Natural killer cell (primary cell): Measurements from ENCODE around the gene RASGRF1. TPM values are rescaled to one million over a fixed set of nuclear protein-coding genes. Genes with fewer than 3 reads are reported as not detected.

Experiments
- ATAC-seq, 3 donors: fragments of 150-1000 bp in 2 of 3; fragments of 200-7000 bp in 1 of 3; cut with Tn5 transposase; 1 replicate in 1 of 3; 2 replicates in 2 of 3; pipeline ENCODE4 v1.10.0; 2021; ENCODE audit warnings: mild to moderate bottlenecking in 2 of 3, moderate library complexity in 2 of 3
- DNase-seq, 2 donors: peaks; one replicate each; pipeline versions ENCODE4 v3.0.0 to v3.0.0-alpha.2; 2013 to 2021; ENCODE audit warnings: mixed read lengths in 1 of 2
- H3K27ac ChIP-seq: one replicate; pipeline ENCODE4 v1.5.1; 2013; ENCODE audit warnings: mild to moderate bottlenecking, low read length
- H3K27me3 ChIP-seq: one replicate; pipeline ENCODE4 v1.6.1; 2013; ENCODE audit warnings: low read length; ENCODE audit not compliant: control insufficient read depth, insufficient read depth
- H3K36me3 ChIP-seq: one replicate; pipeline ENCODE4 v1.6.1; 2013; ENCODE audit warnings: low read length; ENCODE audit not compliant: control insufficient read depth, insufficient read depth
- H3K4me1 ChIP-seq: one replicate; pipeline ENCODE4 v1.6.1; 2013; ENCODE audit warnings: low read length; ENCODE audit not compliant: control insufficient read depth, insufficient read depth
- H3K4me3 ChIP-seq: one replicate; pipeline ENCODE4 v1.5.1; 2013; ENCODE audit warnings: low read length
- H3K9me3 ChIP-seq: one replicate; pipeline ENCODE4 v1.6.1; 2013; ENCODE audit warnings: low read length; ENCODE audit not compliant: control insufficient read depth, insufficient read depth
- H3K27ac Mint-ChIP-seq, 2 donors: one replicate each; pipeline ENCODE4 v1.8.0; 2022; ENCODE audit warnings: mild to moderate bottlenecking in 2 of 2, mixed read lengths in 2 of 2, moderate library complexity in 1 of 2
- H3K27me3 Mint-ChIP-seq, 2 donors: one replicate each; pipeline ENCODE4 v1.8.0; 2022; ENCODE audit warnings: low read depth in 2 of 2, mixed read lengths in 2 of 2
- H3K36me3 Mint-ChIP-seq: one replicate; pipeline ENCODE4 v1.8.0; 2022; ENCODE audit warnings: mixed read lengths
- H3K4me1 Mint-ChIP-seq, 2 donors: one replicate each; pipeline ENCODE4 v1.8.0; 2022; ENCODE audit warnings: mixed read lengths in 2 of 2
- H3K4me3 Mint-ChIP-seq: one replicate; pipeline ENCODE4 v1.8.0; 2022; ENCODE audit warnings: mild to moderate bottlenecking, moderate library complexity, mixed read lengths
- H3K9me3 Mint-ChIP-seq, 2 donors: one replicate each; pipeline ENCODE4 v1.8.0; 2022; ENCODE audit warnings: mixed read lengths in 2 of 2
- whole genome bisulfite sequencing: methylation state at CpG from one replicate; pipeline ENCODE4 v1.1.7; 2013; ENCODE audit warnings: missing lambda C conversion rate; ENCODE audit not compliant: insufficient coverage; 5-methylcytosine and 5-hydroxymethylcytosine counted together
- intact Hi-C: fragments of 100-400 bp; cut with micrococcal nuclease; formaldehyde crosslinking; loops from one replicate; pipeline ENCODE4 v1.14.2; 2022
- total RNA-seq, 4 donors: library from RNA; stranded (reverse); fragments of 120-200 nt in 1 of 4; gene quantifications; one replicate each; pipeline versions ENCODE4 v1.2.3 to v1.2.4, GENCODE V29; 2013 to 2022
- TF ChIP-seq, protein P1 (sequence below): fragments of 200-600 bp; IDR thresholded peaks from one replicate; pipeline ENCODE4 v1.8.0; 2022; ENCODE audit warnings: antibody characterized with exemption

Gene RASGRF1
- total RNA-seq, 3 donors from 2014 or later (not counting 1 experiment from before 2014, with no cell fraction given), result not detected

DNA sequence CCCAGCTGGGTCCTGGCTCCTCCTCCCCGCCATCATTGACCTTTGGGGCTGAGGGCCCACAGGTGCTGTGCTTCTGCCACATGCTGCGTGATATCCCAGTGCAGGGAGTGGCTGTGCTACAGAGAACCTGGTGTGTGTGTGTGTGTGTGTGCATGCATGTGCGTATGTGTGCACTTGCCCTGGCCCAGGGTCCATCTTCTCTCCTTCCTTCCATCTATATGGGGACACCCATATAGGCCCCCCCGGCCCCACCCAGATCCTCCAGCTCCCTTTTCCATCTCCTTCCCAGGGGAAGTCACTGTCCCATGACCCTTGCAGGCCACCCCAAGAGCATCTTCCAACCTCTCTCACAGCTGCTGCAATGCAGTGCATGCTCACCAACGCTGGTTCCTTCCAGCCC, 12.6 kb downstream of the RASGRF1 start:
- Mint-ChIP-seq H3K27ac (no peak overlapping the region), H3K27me3 (peaks cover 0 to 3% of the 10 kb centered on the region in 2 donors), H3K4me1 (no peaks in the 10 kb centered on the region), H3K4me3 (no peak overlapping the region), H3K36me3 (no peaks in the 10 kb centered on the region), H3K9me3 (no peaks in the 10 kb centered on the region)
- Histone ChIP-seq H3K4me3 (no peak overlapping the region), H3K27ac (no peak overlapping the region), H3K4me1 (no peaks in the 10 kb centered on the region), H3K9me3 (no peaks in the 10 kb centered on the region), H3K36me3 (no peaks in the 10 kb centered on the region), H3K27me3 (no peaks in the 10 kb centered on the region)
- ATAC-seq (no peak), DNase-seq (no peak)
- TF ChIP-seq, protein P1, sequence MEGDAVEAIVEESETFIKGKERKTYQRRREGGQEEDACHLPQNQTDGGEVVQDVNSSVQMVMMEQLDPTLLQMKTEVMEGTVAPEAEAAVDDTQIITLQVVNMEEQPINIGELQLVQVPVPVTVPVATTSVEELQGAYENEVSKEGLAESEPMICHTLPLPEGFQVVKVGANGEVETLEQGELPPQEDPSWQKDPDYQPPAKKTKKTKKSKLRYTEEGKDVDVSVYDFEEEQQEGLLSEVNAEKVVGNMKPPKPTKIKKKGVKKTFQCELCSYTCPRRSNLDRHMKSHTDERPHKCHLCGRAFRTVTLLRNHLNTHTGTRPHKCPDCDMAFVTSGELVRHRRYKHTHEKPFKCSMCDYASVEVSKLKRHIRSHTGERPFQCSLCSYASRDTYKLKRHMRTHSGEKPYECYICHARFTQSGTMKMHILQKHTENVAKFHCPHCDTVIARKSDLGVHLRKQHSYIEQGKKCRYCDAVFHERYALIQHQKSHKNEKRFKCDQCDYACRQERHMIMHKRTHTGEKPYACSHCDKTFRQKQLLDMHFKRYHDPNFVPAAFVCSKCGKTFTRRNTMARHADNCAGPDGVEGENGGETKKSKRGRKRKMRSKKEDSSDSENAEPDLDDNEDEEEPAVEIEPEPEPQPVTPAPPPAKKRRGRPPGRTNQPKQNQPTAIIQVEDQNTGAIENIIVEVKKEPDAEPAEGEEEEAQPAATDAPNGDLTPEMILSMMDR, result no peak
- WGBS, result 91% methylated on average over 5 of the region's 5 CpGs
- intact Hi-C loops, result no loop called here

DNA sequence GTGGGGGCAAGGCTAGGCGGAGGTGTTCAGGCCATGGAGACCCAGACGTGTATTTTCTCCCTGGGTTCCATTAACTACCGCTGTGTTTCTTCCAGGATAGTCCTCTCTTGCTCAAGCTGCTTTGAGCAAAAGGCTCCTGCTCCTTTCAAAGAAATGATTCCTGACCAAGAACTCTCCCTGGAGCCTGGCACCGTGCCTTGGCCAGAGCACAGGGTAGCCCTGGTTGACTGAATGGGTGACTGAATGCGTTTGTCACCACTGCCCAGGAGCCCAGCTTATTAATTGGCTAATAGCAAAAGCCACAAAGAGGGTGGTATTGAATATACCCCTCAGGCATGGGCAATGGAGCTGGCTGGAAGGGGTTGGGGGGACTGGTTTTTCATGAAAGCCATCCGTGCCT, 13.9 kb downstream of the RASGRF1 start:
- Mint-ChIP-seq H3K4me3 (no peak overlapping the region), H3K9me3 (no peaks in the 10 kb centered on the region), H3K36me3 (no peaks in the 10 kb centered on the region), H3K27me3 (peaks cover 0 to 3% of the 10 kb centered on the region in 2 donors), H3K4me1 (no peaks in the 10 kb centered on the region), H3K27ac (no peak overlapping the region)
- ATAC-seq (no peak), DNase-seq (no peak)
- Histone ChIP-seq H3K27me3 (no peaks in the 10 kb centered on the region), H3K27ac (no peak overlapping the region), H3K4me3 (no peak overlapping the region), H3K36me3 (no peaks in the 10 kb centered on the region), H3K9me3 (no peaks in the 10 kb centered on the region), H3K4me1 (no peaks in the 10 kb centered on the region)
- intact Hi-C loops, result no loop called here
- WGBS, result 89% methylated on average over 6 of the region's 6 CpGs
- TF ChIP-seq, protein P1, result no peak

DNA sequence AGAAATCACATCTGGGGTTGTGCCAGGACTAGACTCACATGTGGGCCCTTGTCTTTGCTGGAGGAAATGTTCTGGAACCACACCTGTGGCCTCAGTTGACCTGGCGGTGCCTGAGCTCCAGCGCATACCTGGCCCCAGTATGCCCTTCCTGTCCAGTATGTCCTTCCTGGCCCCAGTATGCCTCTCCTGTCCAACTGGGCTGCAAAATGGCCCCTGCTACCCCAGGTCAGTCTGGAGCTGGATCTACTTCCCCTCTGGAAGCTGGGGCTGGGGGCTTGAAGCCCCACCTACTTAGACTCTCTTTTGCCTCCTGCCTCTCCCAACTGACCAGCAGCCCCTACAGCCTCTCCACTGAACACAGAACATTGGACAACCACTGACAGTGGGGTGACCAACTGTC, 15.3 kb downstream of the RASGRF1 start:
- DNase-seq, result no peak
- H3K9me3 Mint-ChIP-seq, result no peaks in the 10 kb centered on the region
- WGBS, result 40% methylated on average over 2 of the region's 2 CpGs
- no peaks in the 10 kb centered on the region for H3K4me1 ChIP-seq
- no peak overlapping the region for H3K4me3 Mint-ChIP-seq
- intact Hi-C loops, result no loop called here
- H3K27ac ChIP-seq, result no peak overlapping the region
- TF ChIP-seq, protein P1, result no peak
- H3K4me1 Mint-ChIP-seq, result no peaks in the 10 kb centered on the region
- no peaks in the 10 kb centered on the region for H3K27me3 ChIP-seq
- H3K9me3 ChIP-seq, result no peaks in the 10 kb centered on the region
- no peak overlapping the region for H3K4me3 ChIP-seq
- H3K27me3 Mint-ChIP-seq, result no peaks in the 10 kb centered on the region
- H3K27ac Mint-ChIP-seq, result no peak overlapping the region
- ATAC-seq, result no peak
- H3K36me3 ChIP-seq, result no peaks in the 10 kb centered on the region
- no peaks in the 10 kb centered on the region for H3K36me3 Mint-ChIP-seq

DNA sequence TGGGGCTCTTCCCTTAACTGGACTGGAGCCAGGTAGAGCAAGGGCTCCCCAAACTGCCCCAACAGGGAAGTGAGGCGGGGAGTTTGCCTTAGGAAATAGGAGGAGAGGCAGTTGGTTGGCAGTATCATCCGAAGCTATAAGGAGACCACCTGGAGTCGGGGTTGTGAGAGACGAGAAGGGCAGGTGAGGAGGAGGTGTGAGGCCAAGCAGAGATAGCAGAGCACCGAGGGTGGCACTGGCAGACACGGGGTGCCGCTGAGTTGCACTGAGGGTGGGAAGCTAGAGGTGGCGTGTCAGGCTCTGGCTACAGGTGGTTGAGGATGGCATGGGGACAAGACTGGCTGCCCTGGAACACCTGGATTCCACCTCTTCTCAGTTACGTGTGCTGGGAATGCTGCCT, 17.2 kb downstream of the RASGRF1 start:
- ATAC-seq (no peak), DNase-seq (no peak)
- H3K4me3 Mint-ChIP-seq, result no peak overlapping the region
- intact Hi-C loops, result no loop called here
- 83% methylated on average over 9 of the region's 9 CpGs for WGBS
- Histone ChIP-seq H3K27me3 (no peaks in the 10 kb centered on the region), H3K27ac (no peak overlapping the region), H3K4me1 (no peaks in the 10 kb centered on the region), H3K4me3 (no peak overlapping the region), H3K36me3 (no peaks in the 10 kb centered on the region), H3K9me3 (no peaks in the 10 kb centered on the region)
- TF ChIP-seq, protein P1, result no peak
- H3K4me1 Mint-ChIP-seq, result no peaks in the 10 kb centered on the region
- no peaks in the 10 kb centered on the region for H3K36me3 Mint-ChIP-seq
- H3K9me3 Mint-ChIP-seq, result no peaks in the 10 kb centered on the region
- no peaks in the 10 kb centered on the region for H3K27me3 Mint-ChIP-seq
- no peak overlapping the region for H3K27ac Mint-ChIP-seq
